ENCODE data around the gene CRYBG1. TPM values are rescaled to one million over a fixed set of nuclear protein-coding genes. Genes with fewer than 3 reads are reported as not detected.
A peak's percentile ranks its signal among the peaks of the same experiment; 100 is the strongest.

CRYBG1 gene
- total RNA-seq, 1 experiment from 2014 or later, result 2.9 TPM

DNA sequence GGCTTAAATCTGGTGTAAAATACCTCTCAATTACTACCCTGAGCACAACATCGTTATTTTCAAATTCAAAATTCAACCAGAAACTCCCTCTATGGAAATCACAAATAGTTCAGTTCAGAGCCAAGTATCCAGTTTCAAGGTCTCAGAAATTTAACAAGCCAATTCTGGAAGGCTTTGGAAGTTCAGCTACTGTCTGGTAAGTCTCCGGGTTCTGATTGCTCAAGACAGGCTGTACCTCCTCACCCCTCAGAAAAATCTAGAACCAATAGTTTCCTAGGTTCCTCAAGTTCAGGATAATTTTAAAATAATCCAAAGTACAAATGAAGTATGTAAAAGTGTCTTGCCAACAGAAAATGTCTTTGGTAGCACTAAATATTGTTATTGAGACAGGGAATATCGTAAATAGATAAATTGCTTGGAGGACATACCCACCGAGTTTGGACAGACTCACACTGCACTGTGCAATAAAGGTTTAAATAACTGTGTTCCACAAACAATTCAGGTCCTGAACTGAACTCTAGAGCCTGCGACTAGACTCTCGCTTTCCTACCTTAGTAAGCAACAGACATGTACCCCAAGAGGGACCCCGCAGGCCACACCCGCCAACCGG is 35.7 kb upstream of the CRYBG1 start:
- intact Hi-C loops (cut with micrococcal nuclease; ENCODE audit: unreplicated experiment), result no loop called here
- no peaks in the 10 kb centered on the region for H3K4me1 ChIP-seq (ENCODE audit: insufficient read depth, low read length, poor library complexity, severe bottlenecking)
- TF ChIP-seq EZH2 (IDR thresholded peaks at IDR 0.05; ENCODE audit: borderline replicate concordance, low read depth, low read length, poor library complexity, severe bottlenecking), result no peak
- TF ChIP-seq, protein P1, sequence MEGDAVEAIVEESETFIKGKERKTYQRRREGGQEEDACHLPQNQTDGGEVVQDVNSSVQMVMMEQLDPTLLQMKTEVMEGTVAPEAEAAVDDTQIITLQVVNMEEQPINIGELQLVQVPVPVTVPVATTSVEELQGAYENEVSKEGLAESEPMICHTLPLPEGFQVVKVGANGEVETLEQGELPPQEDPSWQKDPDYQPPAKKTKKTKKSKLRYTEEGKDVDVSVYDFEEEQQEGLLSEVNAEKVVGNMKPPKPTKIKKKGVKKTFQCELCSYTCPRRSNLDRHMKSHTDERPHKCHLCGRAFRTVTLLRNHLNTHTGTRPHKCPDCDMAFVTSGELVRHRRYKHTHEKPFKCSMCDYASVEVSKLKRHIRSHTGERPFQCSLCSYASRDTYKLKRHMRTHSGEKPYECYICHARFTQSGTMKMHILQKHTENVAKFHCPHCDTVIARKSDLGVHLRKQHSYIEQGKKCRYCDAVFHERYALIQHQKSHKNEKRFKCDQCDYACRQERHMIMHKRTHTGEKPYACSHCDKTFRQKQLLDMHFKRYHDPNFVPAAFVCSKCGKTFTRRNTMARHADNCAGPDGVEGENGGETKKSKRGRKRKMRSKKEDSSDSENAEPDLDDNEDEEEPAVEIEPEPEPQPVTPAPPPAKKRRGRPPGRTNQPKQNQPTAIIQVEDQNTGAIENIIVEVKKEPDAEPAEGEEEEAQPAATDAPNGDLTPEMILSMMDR (conservative IDR thresholded peaks at IDR 0.05; ENCODE audit: low read depth, low read length), result no peak
- H3K9me3 ChIP-seq (ENCODE audit: low read depth, low read length, poor library complexity, severe bottlenecking), result no peaks in the 10 kb centered on the region
- TSS peak; percentile 58 for BruUV-seq (replicated peaks)
- peak overlapping the region; percentile 91 for H3K27ac ChIP-seq (ENCODE audit: low read depth, low read length, poor library complexity, severe bottlenecking)
- CTCF ChIA-PET, result interaction anchor here (1.0 kb wide), 1 partner anchor 15 kb away, joined by 3 read pairs; no protein-coding TSS in a partner anchor
- no peaks in the 10 kb centered on the region for H3K27me3 ChIP-seq (replicated peaks; ENCODE audit: insufficient read depth, low read depth, low read length, poor library complexity)
- H3K4me3 ChIP-seq (ENCODE audit: low read depth, low read length, poor library complexity, severe bottlenecking), result peak overlapping the region; percentile 93
- H3K36me3 ChIP-seq (ENCODE audit: insufficient read depth, low read length, poor library complexity, severe bottlenecking), result no peaks in the 10 kb centered on the region
- POLR2A ChIA-PET (ENCODE audit: low non-redundant PET), result no interaction called here
- DNase-seq (ENCODE audit: low spot score), result no peak

DNA sequence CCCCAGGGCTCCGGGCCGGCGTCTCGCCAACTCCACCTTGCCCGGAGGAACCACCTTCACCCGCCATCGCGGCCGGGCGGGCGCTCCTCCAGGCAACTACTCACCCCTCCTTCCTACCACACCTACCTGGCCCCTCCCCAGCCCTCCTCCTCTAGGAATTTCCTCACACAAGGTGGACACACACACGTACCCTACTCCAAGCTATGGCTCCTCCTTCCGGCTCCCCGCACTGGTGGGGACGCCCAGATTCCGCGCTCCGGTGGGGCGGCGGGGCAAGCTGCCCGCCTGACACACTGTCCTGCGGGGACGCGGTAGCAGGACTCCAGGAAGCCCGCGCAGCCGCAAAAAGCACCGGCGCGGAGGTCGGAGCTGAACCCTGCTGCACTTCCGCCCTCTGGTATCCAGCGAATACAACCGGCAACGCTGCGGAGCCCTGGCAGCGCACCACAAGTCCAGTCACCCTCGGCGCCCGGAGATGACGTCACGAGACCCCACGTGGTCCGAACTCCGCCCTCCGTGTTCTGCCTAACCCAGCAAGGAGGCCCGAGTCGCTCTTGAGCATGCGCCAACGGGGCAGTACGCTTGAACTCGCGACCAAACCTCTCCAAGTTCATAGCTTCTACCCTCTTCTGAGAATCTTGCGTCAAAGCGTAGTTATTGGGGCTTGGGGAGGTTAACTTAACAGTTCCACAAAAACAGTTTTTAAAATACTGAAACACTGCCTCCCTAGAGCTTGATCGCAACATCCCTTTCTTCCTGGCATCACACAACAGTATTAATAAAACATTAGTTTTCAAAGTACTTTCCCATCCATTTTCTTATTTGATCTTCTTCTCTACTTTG is 35.0 kb upstream of the CRYBG1 start, which contains the start of gene ATG5:
Gene ATG5 (minus strand): TSS at position 425 of the 843 bp plus-strand sequence. CDS start 9,552 bp downstream, outside the sequence.
- Histone ChIP-seq H3K36me3 (ENCODE audit: insufficient read depth, low read length, poor library complexity, severe bottlenecking) (no peaks in the 10 kb centered on the region), H3K4me1 (ENCODE audit: insufficient read depth, low read length, poor library complexity, severe bottlenecking) (no peaks in the 10 kb centered on the region), H3K9me3 (ENCODE audit: low read depth, low read length, poor library complexity, severe bottlenecking) (no peaks in the 10 kb centered on the region), H3K27me3 (replicated peaks; ENCODE audit: insufficient read depth, low read depth, low read length, poor library complexity) (no peaks in the 10 kb centered on the region), H3K27ac (ENCODE audit: low read depth, low read length, poor library complexity, severe bottlenecking) (peak within 1 kb of the TSS; percentile 91), H3K4me3 (ENCODE audit: low read depth, low read length, poor library complexity, severe bottlenecking) (peak within 1 kb of the TSS; percentile 93)
- DNase-seq (ENCODE audit: low spot score), result peak; percentile 99
- ChIA-PET CTCF (interaction anchor here (1.0 kb wide), 1 partner anchor 14 kb away, joined by 3 read pairs; no protein-coding TSS in a partner anchor), POLR2A (ENCODE audit: low non-redundant PET) (no interaction called here)
- TF ChIP-seq, protein P1 (conservative IDR thresholded peaks at IDR 0.05; ENCODE audit: low read depth, low read length), result no peak
- TF ChIP-seq EZH2 (IDR thresholded peaks at IDR 0.05; ENCODE audit: borderline replicate concordance, low read depth, low read length, poor library complexity, severe bottlenecking), result no peak
- BruUV-seq (replicated peaks), result TSS peak; percentile 90
- intact Hi-C loops (cut with micrococcal nuclease; ENCODE audit: unreplicated experiment), result no loop called here

DNA sequence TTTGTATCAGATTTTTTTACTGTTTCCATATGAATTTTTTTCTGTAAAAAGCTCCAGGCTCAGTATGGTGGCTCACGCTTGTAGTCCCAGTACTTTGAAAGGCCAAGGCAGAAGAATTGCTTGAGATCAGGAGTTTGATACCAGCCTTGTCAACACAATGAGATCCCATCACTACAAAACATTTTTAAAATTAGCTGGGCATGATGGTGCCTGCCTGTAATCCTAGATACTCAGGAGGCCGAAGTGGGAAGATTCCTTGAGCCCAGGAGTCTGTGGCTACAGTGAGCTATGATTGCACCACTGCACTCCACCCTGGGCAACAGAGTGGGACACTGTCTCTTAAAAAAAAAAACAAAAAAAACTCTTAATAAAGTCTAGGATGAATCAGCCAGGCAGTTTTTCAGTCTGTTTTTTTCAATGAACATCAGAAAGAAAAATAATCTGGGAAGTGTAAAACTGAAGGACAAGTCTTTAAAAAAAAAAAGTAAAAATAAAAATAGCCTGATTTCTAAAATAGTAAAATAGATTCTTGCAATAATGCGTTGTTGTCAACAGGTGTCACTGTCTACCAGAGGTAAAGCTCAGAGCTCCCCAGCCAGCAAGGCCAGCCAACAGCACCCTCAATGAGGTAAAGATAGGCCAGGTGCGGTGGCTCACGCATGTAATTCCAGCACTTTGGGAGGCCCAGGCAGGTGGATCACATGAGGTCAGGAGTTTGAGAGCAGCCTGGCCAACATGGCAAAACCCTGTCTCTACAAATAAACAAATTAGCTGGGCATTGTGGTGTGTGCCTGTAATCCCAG is 25.7 kb upstream of the CRYBG1 start:
- Histone ChIP-seq H3K27ac (ENCODE audit: low read depth, low read length, poor library complexity, severe bottlenecking) (no peak overlapping the region), H3K36me3 (ENCODE audit: insufficient read depth, low read length, poor library complexity, severe bottlenecking) (no peaks in the 10 kb centered on the region), H3K9me3 (ENCODE audit: low read depth, low read length, poor library complexity, severe bottlenecking) (no peaks in the 10 kb centered on the region), H3K4me3 (ENCODE audit: low read depth, low read length, poor library complexity, severe bottlenecking) (no peak overlapping the region), H3K27me3 (replicated peaks; ENCODE audit: insufficient read depth, low read depth, low read length, poor library complexity) (no peaks in the 10 kb centered on the region), H3K4me1 (ENCODE audit: insufficient read depth, low read length, poor library complexity, severe bottlenecking) (no peaks in the 10 kb centered on the region)
- no peak for TF ChIP-seq EZH2 (IDR thresholded peaks at IDR 0.05; ENCODE audit: borderline replicate concordance, low read depth, low read length, poor library complexity, severe bottlenecking)
- TF ChIP-seq, protein P1 (conservative IDR thresholded peaks at IDR 0.05; ENCODE audit: low read depth, low read length), result peak; percentile 70
- CTCF ChIA-PET, result interaction anchor here (0.5 to 1.0 kb wide), 8 partner anchors 45 to 698 kb away, joined by 3 to 11 read pairs (median 5); no protein-coding TSS in a partner anchor
- no TSS peak for BruUV-seq (replicated peaks)
- POLR2A ChIA-PET (ENCODE audit: low non-redundant PET), result no interaction called here
- intact Hi-C loops (cut with micrococcal nuclease; ENCODE audit: unreplicated experiment), result loop anchor here (2.0 to 5.0 kb wide), 4 partner anchors 112 to 777 kb away; no protein-coding TSS in a partner anchor
- DNase-seq (ENCODE audit: low spot score), result peak; percentile 54

All from A673 (cell line).